ENCODE data around the gene TMEM145.

TMEM145 gene

GRCh38 chr19:42352301-42353259 is 39.5 kb downstream of the TMEM145 start:
- H3K27me3 ChIP-seq (ENCODE audit: insufficient read depth, low read length) = no peaks in the 10 kb centered on the region
- H3K4me3 ChIP-seq (ENCODE audit: low read depth, low read length) = no peak overlapping the region
- H3K79me2 ChIP-seq (ENCODE audit: control insufficient read depth, insufficient read depth, low read length, unreplicated experiment) = no peaks in the 10 kb centered on the region
- no peak overlapping the region for H3K27ac ChIP-seq (ENCODE audit: low read depth, low read length)
- no peaks in the 10 kb centered on the region for H3K36me3 ChIP-seq (ENCODE audit: insufficient read depth, low read length)
- no peaks in the 10 kb centered on the region for H3K4me1 ChIP-seq (ENCODE audit: control insufficient read depth, insufficient read depth, low read length, unreplicated experiment)
- H2AFZ ChIP-seq (ENCODE audit: low read length, unreplicated experiment) = no peak overlapping the region

- no peaks in the 10 kb centered on the region for H3K79me2 ChIP-seq (ENCODE audit: control insufficient read depth, insufficient read depth, low read length, unreplicated experiment)
- H3K36me3 ChIP-seq (ENCODE audit: insufficient read depth, low read length) = no peaks in the 10 kb centered on the region
- no peak overlapping the region for H3K27ac ChIP-seq (ENCODE audit: low read depth, low read length)
- H3K4me1 ChIP-seq (ENCODE audit: control insufficient read depth, insufficient read depth, low read length, unreplicated experiment) = no peaks in the 10 kb centered on the region
- H3K4me3 ChIP-seq (ENCODE audit: low read depth, low read length) = no peak overlapping the region
- no peaks in the 10 kb centered on the region for H3K27me3 ChIP-seq (ENCODE audit: insufficient read depth, low read length)
- H2AFZ ChIP-seq (ENCODE audit: low read length, unreplicated experiment) = no peak overlapping the region
Observed at GRCh38 chr19:42353341-42354015, 40.4 kb downstream of the TMEM145 start.

- Histone ChIP-seq H3K27me3 (ENCODE audit: insufficient read depth, low read length) (no peaks in the 10 kb centered on the region), H3K27ac (ENCODE audit: low read depth, low read length) (no peak overlapping the region), H3K79me2 (ENCODE audit: control insufficient read depth, insufficient read depth, low read length, unreplicated experiment) (no peaks in the 10 kb centered on the region), H3K36me3 (ENCODE audit: insufficient read depth, low read length) (no peaks in the 10 kb centered on the region), H2AFZ (ENCODE audit: low read length, unreplicated experiment) (no peak overlapping the region), H3K4me3 (ENCODE audit: low read depth, low read length) (no peak overlapping the region), H3K4me1 (ENCODE audit: control insufficient read depth, insufficient read depth, low read length, unreplicated experiment) (no peaks in the 10 kb centered on the region)
Observed at GRCh38 chr19:42355896-42356295, 42.8 kb downstream of the TMEM145 start.

GRCh38 chr19:42356686-42357085 is 43.6 kb downstream of the TMEM145 start:
- H3K27me3 ChIP-seq (ENCODE audit: insufficient read depth, low read length) = no peaks in the 10 kb centered on the region
- H3K4me3 ChIP-seq (ENCODE audit: low read depth, low read length) = no peak overlapping the region
- no peak overlapping the region for H3K27ac ChIP-seq (ENCODE audit: low read depth, low read length)
- H2AFZ ChIP-seq (ENCODE audit: low read length, unreplicated experiment) = no peak overlapping the region
- H3K4me1 ChIP-seq (ENCODE audit: control insufficient read depth, insufficient read depth, low read length, unreplicated experiment) = no peaks in the 10 kb centered on the region
- H3K79me2 ChIP-seq (ENCODE audit: control insufficient read depth, insufficient read depth, low read length, unreplicated experiment) = no peaks in the 10 kb centered on the region
- no peaks in the 10 kb centered on the region for H3K36me3 ChIP-seq (ENCODE audit: insufficient read depth, low read length)

- H3K4me3 ChIP-seq (ENCODE audit: low read depth, low read length) = no peak overlapping the region
- H3K27me3 ChIP-seq (ENCODE audit: insufficient read depth, low read length) = no peaks in the 10 kb centered on the region
- no peak overlapping the region for H2AFZ ChIP-seq (ENCODE audit: low read length, unreplicated experiment)
- no peaks in the 10 kb centered on the region for H3K4me1 ChIP-seq (ENCODE audit: control insufficient read depth, insufficient read depth, low read length, unreplicated experiment)
- no peak overlapping the region for H3K27ac ChIP-seq (ENCODE audit: low read depth, low read length)
- no peaks in the 10 kb centered on the region for H3K36me3 ChIP-seq (ENCODE audit: insufficient read depth, low read length)
- no peaks in the 10 kb centered on the region for H3K79me2 ChIP-seq (ENCODE audit: control insufficient read depth, insufficient read depth, low read length, unreplicated experiment)
Observed at GRCh38 chr19:42357290-42357689, 44.2 kb downstream of the TMEM145 start.

- no peaks in the 10 kb centered on the region for H3K36me3 ChIP-seq (ENCODE audit: insufficient read depth, low read length)
- H3K27ac ChIP-seq (ENCODE audit: low read depth, low read length) = no peak overlapping the region
- H3K79me2 ChIP-seq (ENCODE audit: control insufficient read depth, insufficient read depth, low read length, unreplicated experiment) = no peaks in the 10 kb centered on the region
- no peak overlapping the region for H3K4me3 ChIP-seq (ENCODE audit: low read depth, low read length)
- no peaks in the 10 kb centered on the region for H3K4me1 ChIP-seq (ENCODE audit: control insufficient read depth, insufficient read depth, low read length, unreplicated experiment)
- H3K27me3 ChIP-seq (ENCODE audit: insufficient read depth, low read length) = no peaks in the 10 kb centered on the region
- H2AFZ ChIP-seq (ENCODE audit: low read length, unreplicated experiment) = no peak overlapping the region
Observed at GRCh38 chr19:42360787-42361544, 47.9 kb downstream of the TMEM145 start.

- no peaks in the 10 kb centered on the region for H3K4me1 ChIP-seq (ENCODE audit: control insufficient read depth, insufficient read depth, low read length, unreplicated experiment)
- no peaks in the 10 kb centered on the region for H3K36me3 ChIP-seq (ENCODE audit: insufficient read depth, low read length)
- no peak overlapping the region for H3K4me3 ChIP-seq (ENCODE audit: low read depth, low read length)
- no peaks in the 10 kb centered on the region for H3K27me3 ChIP-seq (ENCODE audit: insufficient read depth, low read length)
- no peak overlapping the region for H3K27ac ChIP-seq (ENCODE audit: low read depth, low read length)
- no peak overlapping the region for H2AFZ ChIP-seq (ENCODE audit: low read length, unreplicated experiment)
- H3K79me2 ChIP-seq (ENCODE audit: control insufficient read depth, insufficient read depth, low read length, unreplicated experiment) = no peaks in the 10 kb centered on the region
Observed at GRCh38 chr19:42361545-42361910, 48.4 kb downstream of the TMEM145 start.

- Histone ChIP-seq H3K4me3 (ENCODE audit: low read depth, low read length) (no peak overlapping the region), H3K79me2 (ENCODE audit: control insufficient read depth, insufficient read depth, low read length, unreplicated experiment) (no peaks in the 10 kb centered on the region), H3K4me1 (ENCODE audit: control insufficient read depth, insufficient read depth, low read length, unreplicated experiment) (no peaks in the 10 kb centered on the region), H3K27me3 (ENCODE audit: insufficient read depth, low read length) (no peaks in the 10 kb centered on the region), H3K36me3 (ENCODE audit: insufficient read depth, low read length) (no peaks in the 10 kb centered on the region), H2AFZ (ENCODE audit: low read length, unreplicated experiment) (no peak overlapping the region), H3K27ac (ENCODE audit: low read depth, low read length) (no peak overlapping the region)
Observed at GRCh38 chr19:42362342-42362741, 49.2 kb downstream of the TMEM145 start.

GRCh38 chr19:42362891-42363440 is 49.9 kb downstream of the TMEM145 start:
- Histone ChIP-seq H3K79me2 (ENCODE audit: control insufficient read depth, insufficient read depth, low read length, unreplicated experiment) (no peaks in the 10 kb centered on the region), H2AFZ (ENCODE audit: low read length, unreplicated experiment) (no peak overlapping the region), H3K27ac (ENCODE audit: low read depth, low read length) (no peak overlapping the region), H3K36me3 (ENCODE audit: insufficient read depth, low read length) (no peaks in the 10 kb centered on the region), H3K27me3 (ENCODE audit: insufficient read depth, low read length) (no peaks in the 10 kb centered on the region), H3K4me1 (ENCODE audit: control insufficient read depth, insufficient read depth, low read length, unreplicated experiment) (no peaks in the 10 kb centered on the region), H3K4me3 (ENCODE audit: low read depth, low read length) (no peak overlapping the region)

GRCh38 chr19:42363614-42364346 is 50.7 kb downstream of the TMEM145 start:
- H3K27ac ChIP-seq (ENCODE audit: low read depth, low read length) = no peak overlapping the region
- H3K4me3 ChIP-seq (ENCODE audit: low read depth, low read length) = no peak overlapping the region
- H2AFZ ChIP-seq (ENCODE audit: low read length, unreplicated experiment) = no peak overlapping the region
- H3K4me1 ChIP-seq (ENCODE audit: control insufficient read depth, insufficient read depth, low read length, unreplicated experiment) = no peaks in the 10 kb centered on the region
- no peaks in the 10 kb centered on the region for H3K27me3 ChIP-seq (ENCODE audit: insufficient read depth, low read length)
- H3K79me2 ChIP-seq (ENCODE audit: control insufficient read depth, insufficient read depth, low read length, unreplicated experiment) = no peaks in the 10 kb centered on the region
- H3K36me3 ChIP-seq (ENCODE audit: insufficient read depth, low read length) = no peaks in the 10 kb centered on the region
